Measurements from ENCODE around the gene SLC5A12. TPM values are rescaled to one million over a fixed set of nuclear protein-coding genes. Genes with fewer than 3 reads are reported as not detected.

The SLC5A12 gene
- polyA plus RNA-seq, 1 experiment, result not detected

- no peak for DNase-seq (ENCODE audit: low read depth)
- H3K4me3 ChIP-seq (ENCODE audit: low read depth, low read length), result no peak overlapping the region
- POLR2A ChIA-PET, result no interaction called here
- TF ChIP-seq CTCF (IDR thresholded peaks at IDR 0.05; ENCODE audit: insufficient read depth, low read depth, low read length), result no peak
- H3K27me3 ChIP-seq (ENCODE audit: control insufficient read depth, insufficient read depth, low read length), result no peaks in the 10 kb centered on the region
- H3K36me3 ChIP-seq (ENCODE audit: control insufficient read depth, insufficient read depth, low read length), result no peaks in the 10 kb centered on the region
- CTCF ChIA-PET, result no interaction called here
These were observed 42.5 kb upstream of the SLC5A12 start for GRCh38 chr11:26764315-26764714.

GRCh38 chr11:26762089-26762488 is 40.2 kb upstream of the SLC5A12 start:
- Histone ChIP-seq H3K4me3 (ENCODE audit: low read depth, low read length) (no peak overlapping the region), H3K27me3 (ENCODE audit: control insufficient read depth, insufficient read depth, low read length) (no peaks in the 10 kb centered on the region), H3K36me3 (ENCODE audit: control insufficient read depth, insufficient read depth, low read length) (no peaks in the 10 kb centered on the region)
- ChIA-PET POLR2A (no interaction called here), CTCF (interaction anchor here (0.8 to 1.9 kb wide), 3 partner anchors 9 to 362 kb away, joined by 3 to 8 read pairs (median 4); no protein-coding TSS in a partner anchor)
- TF ChIP-seq CTCF (IDR thresholded peaks at IDR 0.05; ENCODE audit: insufficient read depth, low read depth, low read length), result no peak
- DNase-seq (ENCODE audit: low read depth), result no peak

GRCh38 chr11:26761361-26761809 is 39.5 kb upstream of the SLC5A12 start:
- POLR2A ChIA-PET, result no interaction called here
- H3K36me3 ChIP-seq (ENCODE audit: control insufficient read depth, insufficient read depth, low read length), result no peaks in the 10 kb centered on the region
- TF ChIP-seq CTCF (IDR thresholded peaks at IDR 0.05; ENCODE audit: insufficient read depth, low read depth, low read length), result no peak
- no peaks in the 10 kb centered on the region for H3K27me3 ChIP-seq (ENCODE audit: control insufficient read depth, insufficient read depth, low read length)
- CTCF ChIA-PET, result interaction anchor here (1.1 to 1.9 kb wide), 3 partner anchors 14 to 363 kb away, joined by 3 to 8 read pairs (median 4); no protein-coding TSS in a partner anchor
- no peak overlapping the region for H3K4me3 ChIP-seq (ENCODE audit: low read depth, low read length)
- DNase-seq (ENCODE audit: low read depth), result no peak

- Histone ChIP-seq H3K4me3 (ENCODE audit: low read depth, low read length) (no peak overlapping the region), H3K36me3 (ENCODE audit: control insufficient read depth, insufficient read depth, low read length) (no peaks in the 10 kb centered on the region), H3K27me3 (ENCODE audit: control insufficient read depth, insufficient read depth, low read length) (no peaks in the 10 kb centered on the region)
- no peak for DNase-seq (ENCODE audit: low read depth)
- TF ChIP-seq CTCF (IDR thresholded peaks at IDR 0.05; ENCODE audit: insufficient read depth, low read depth, low read length), result no peak
- ChIA-PET CTCF (interaction anchor here (1.4 to 2.8 kb wide), 2 partner anchors 401 kb away, joined by 4 to 23 read pairs; no protein-coding TSS in a partner anchor), POLR2A (no interaction called here)
These were observed 36.1 kb upstream of the SLC5A12 start for GRCh38 chr11:26757995-26758394.

GRCh38 chr11:26755762-26756161 is 33.9 kb upstream of the SLC5A12 start:
- H3K4me3 ChIP-seq (ENCODE audit: low read depth, low read length), result no peak overlapping the region
- no peak for DNase-seq (ENCODE audit: low read depth)
- H3K36me3 ChIP-seq (ENCODE audit: control insufficient read depth, insufficient read depth, low read length), result no peaks in the 10 kb centered on the region
- POLR2A ChIA-PET, result no interaction called here
- no peak for TF ChIP-seq CTCF (IDR thresholded peaks at IDR 0.05; ENCODE audit: insufficient read depth, low read depth, low read length)
- CTCF ChIA-PET, result interaction anchor here (0.9 to 2.8 kb wide), 8 partner anchors 173 to 730 kb away, joined by 3 to 23 read pairs (median 4); no protein-coding TSS in a partner anchor
- H3K27me3 ChIP-seq (ENCODE audit: control insufficient read depth, insufficient read depth, low read length), result 0 out of 2 replicates have a peak, but pooled peaks cover 1% of the 10 kb centered on the region
